Stomach (tissue), 4 donors: ENCODE results near the gene TNFAIP8L1.

Experiments
- EP300 ChIP-seq: sonication (generic); formaldehyde crosslinking; IDR thresholded peaks from one replicate; pipeline ENCODE4 v1.6.1; 2017; ENCODE audit warnings: antibody characterized with exemption
- TF ChIP-seq, protein P1 (sequence below), 7 experiments: fragments of 450-650 bp in 4 of 7; fragments of 200-600 bp in 3 of 7; sonication (generic) in 3 of 7; IDR thresholded peaks; one replicate each; pipeline ENCODE4 v1.5.1; 2016 to 2019; ENCODE audit warnings: antibody characterized with exemption in 7 of 7, control low read depth in 2 of 7, mild to moderate bottlenecking in 1 of 7

GRCh38 chr19:4657835-4658234 is 18.5 kb downstream of the TNFAIP8L1 start:
- TF ChIP-seq, protein P1, sequence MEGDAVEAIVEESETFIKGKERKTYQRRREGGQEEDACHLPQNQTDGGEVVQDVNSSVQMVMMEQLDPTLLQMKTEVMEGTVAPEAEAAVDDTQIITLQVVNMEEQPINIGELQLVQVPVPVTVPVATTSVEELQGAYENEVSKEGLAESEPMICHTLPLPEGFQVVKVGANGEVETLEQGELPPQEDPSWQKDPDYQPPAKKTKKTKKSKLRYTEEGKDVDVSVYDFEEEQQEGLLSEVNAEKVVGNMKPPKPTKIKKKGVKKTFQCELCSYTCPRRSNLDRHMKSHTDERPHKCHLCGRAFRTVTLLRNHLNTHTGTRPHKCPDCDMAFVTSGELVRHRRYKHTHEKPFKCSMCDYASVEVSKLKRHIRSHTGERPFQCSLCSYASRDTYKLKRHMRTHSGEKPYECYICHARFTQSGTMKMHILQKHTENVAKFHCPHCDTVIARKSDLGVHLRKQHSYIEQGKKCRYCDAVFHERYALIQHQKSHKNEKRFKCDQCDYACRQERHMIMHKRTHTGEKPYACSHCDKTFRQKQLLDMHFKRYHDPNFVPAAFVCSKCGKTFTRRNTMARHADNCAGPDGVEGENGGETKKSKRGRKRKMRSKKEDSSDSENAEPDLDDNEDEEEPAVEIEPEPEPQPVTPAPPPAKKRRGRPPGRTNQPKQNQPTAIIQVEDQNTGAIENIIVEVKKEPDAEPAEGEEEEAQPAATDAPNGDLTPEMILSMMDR (IDR thresholded peaks at IDR 0.05) = no peak
- no peak for TF ChIP-seq EP300
